H1 (cell line): Measurements from ENCODE around the gene HARS1. TPM values are rescaled to one million over a fixed set of nuclear protein-coding genes. Genes with fewer than 3 reads are reported as not detected.

Source experiments
- CTCF ChIA-PET: fragments of 300-600 bp; sonication (Branson Sonifier 250); formaldehyde crosslinking; loops from one replicate; lab custom pipeline; 2021; ENCODE audit not compliant: partially characterized antibody; lab: Charles Lee
- POLR2A ChIA-PET: fragments of 300-600 bp; sonication (Branson Sonifier 250); formaldehyde crosslinking; loops from one replicate; lab custom pipeline; 2021; ENCODE audit warnings: inconsistent platforms; ENCODE audit not compliant: partially characterized antibody; lab: Charles Lee
- DNase-seq, 2 experiments: peaks; one replicate each; pipeline versions ENCODE4 v3.0.0 to v3.0.0-alpha.2; 2010 to 2022; ENCODE audit warnings: low spot score in 2 of 2, low read depth in 1 of 2, mixed read lengths in 1 of 2
- FAIRE-seq: peaks from 2 replicates; lab custom pipeline; 2011; peaks lifted over from hg19 to GRCh38; lab: Jason Lieb, UNC
- H2AFZ ChIP-seq: 2 replicates; pipeline ENCODE4 v1.8.1; 2012; ENCODE audit warnings: low read length, inconsistent platforms
- H2AK5ac ChIP-seq: 2 replicates; pipeline ENCODE4 v1.6.1; 2013; ENCODE audit warnings: low read depth, low read length
- H2BK120ac ChIP-seq: replicated peaks from 2 replicates; pipeline ENCODE3; 2013; ENCODE audit warnings: low read depth, low read length, inconsistent platforms
- H2BK12ac ChIP-seq: 2 replicates; pipeline ENCODE4 v1.6.1; 2013; ENCODE audit warnings: low read depth, low read length
- H2BK15ac ChIP-seq: 2 replicates; pipeline ENCODE4 v1.6.1; 2013; ENCODE audit warnings: low read length
- H2BK20ac ChIP-seq: 2 replicates; pipeline ENCODE4 v1.6.1; 2013; ENCODE audit warnings: low read length
- H2BK5ac ChIP-seq: 2 replicates; pipeline ENCODE4 v1.6.1; 2013; ENCODE audit warnings: low read depth, low read length
- H3K14ac ChIP-seq: 2 replicates; pipeline ENCODE4 v1.6.1; 2013; ENCODE audit warnings: inconsistent platforms; ENCODE audit not compliant: insufficient read length
- H3K18ac ChIP-seq: 2 replicates; pipeline ENCODE4 v1.6.1; 2013; ENCODE audit warnings: low read length; ENCODE audit errors: extremely low read depth
- H3K23ac ChIP-seq: 2 replicates; pipeline ENCODE4 v1.6.1; 2013; ENCODE audit warnings: inconsistent platforms; ENCODE audit not compliant: insufficient read length
- H3K23me2 ChIP-seq: 2 replicates; pipeline ENCODE4 v1.6.1; 2013; ENCODE audit warnings: low read depth, low read length
- H3K27ac ChIP-seq: 2 replicates; pipeline ENCODE4 v1.6.1; 2011; ENCODE audit warnings: low read depth, low read length, inconsistent platforms
- H3K27me3 ChIP-seq, 4 experiments: replicated peaks in 1 of 4; 1 replicate in 1 of 4; 2 replicates in 3 of 4; pipeline versions ENCODE4 v1.6.1 to v1.8.1; 2011 to 2013; ENCODE audit warnings: low read length in 3 of 4, mild to moderate bottlenecking in 3 of 4, inconsistent platforms in 2 of 4, mixed read lengths in 2 of 4, moderate library complexity in 1 of 4; ENCODE audit not compliant: control insufficient read depth in 3 of 4, insufficient read depth in 3 of 4; ENCODE audit errors: extremely low read depth in 1 of 4
- H3K36me3 ChIP-seq, 4 experiments: 2 replicates each; pipeline versions ENCODE4 v1.6.1 to v1.8.1; 2011 to 2013; ENCODE audit warnings: mild to moderate bottlenecking in 4 of 4, low read length in 3 of 4, moderate library complexity in 2 of 4, control low read depth in 1 of 4, inconsistent platforms in 1 of 4; ENCODE audit not compliant: insufficient read depth in 4 of 4, control insufficient read depth in 2 of 4
- H3K4ac ChIP-seq: replicated peaks from 2 replicates; pipeline ENCODE3; 2013; ENCODE audit warnings: low read length, low read depth, mixed read lengths, inconsistent platforms; ENCODE audit not compliant: insufficient read length
- H3K4me1 ChIP-seq, 4 experiments: replicated peaks in 1 of 4; 1 replicate in 1 of 4; 2 replicates in 3 of 4; pipeline versions ENCODE4 v1.6.1 to v1.8.1; 2011 to 2013; ENCODE audit warnings: low read length in 3 of 4, inconsistent platforms in 2 of 4, mixed read lengths in 1 of 4; ENCODE audit not compliant: insufficient read depth in 4 of 4, control insufficient read depth in 3 of 4
- H3K4me2 ChIP-seq, 2 experiments: 2 replicates each; pipeline versions ENCODE4 v1.6.1 to v1.8.1; 2011 to 2013; ENCODE audit warnings: low read depth in 2 of 2, low read length in 2 of 2, control low read depth in 1 of 2, inconsistent platforms in 1 of 2, mild to moderate bottlenecking in 1 of 2; ENCODE audit not compliant: insufficient read depth in 1 of 2
- H3K4me3 ChIP-seq, 4 experiments: fragments of 200-600, 300-600 bp in 1 of 4; sonication (generic), shearing (Covaris generic), sonication (Bioruptor Twin) in 1 of 4; 2 replicates each; pipeline versions ENCODE4 v1.5.1 to v1.8.1; 2011 to 2016; ENCODE audit warnings: low read length in 4 of 4, low read depth in 3 of 4, control low read depth in 2 of 4, inconsistent platforms in 2 of 4, mild to moderate bottlenecking in 2 of 4, mixed read lengths in 1 of 4, moderate library complexity in 1 of 4; ENCODE audit not compliant: insufficient read depth in 2 of 4; ENCODE audit errors: extremely low read depth in 1 of 4
- H3K56ac ChIP-seq: replicated peaks from 2 replicates; pipeline ENCODE3; 2013; ENCODE audit warnings: low read depth, mild to moderate bottlenecking, mixed read lengths, low read length, inconsistent platforms; ENCODE audit not compliant: insufficient read length
- H3K79me1 ChIP-seq: 2 replicates; pipeline ENCODE4 v1.6.1; 2013; ENCODE audit warnings: low read depth, low read length, control low read depth
- H3K79me2 ChIP-seq, 2 experiments: 2 replicates each; pipeline versions ENCODE4 v1.6.1 to v1.8.1; 2012 to 2013; ENCODE audit warnings: low read length in 2 of 2, mild to moderate bottlenecking in 2 of 2, inconsistent platforms in 1 of 2; ENCODE audit not compliant: insufficient read depth in 2 of 2, control insufficient read depth in 1 of 2
- H3K9ac ChIP-seq, 4 experiments: replicated peaks in 1 of 4; 1 replicate in 1 of 4; 2 replicates in 3 of 4; pipeline versions ENCODE4 v1.6.1 to v1.8.1; 2011 to 2013; ENCODE audit warnings: low read depth in 3 of 4, low read length in 3 of 4, control low read depth in 2 of 4, mild to moderate bottlenecking in 2 of 4, moderate library complexity in 2 of 4, inconsistent platforms in 1 of 4; ENCODE audit errors: extremely low read depth in 1 of 4
- H3K9me3 ChIP-seq, 2 experiments: 2 replicates each; pipeline versions ENCODE4 v1.6.1 to v1.8.1; 2012 to 2013; ENCODE audit warnings: mild to moderate bottlenecking in 2 of 2, moderate library complexity in 2 of 2, control low read depth in 1 of 2, inconsistent platforms in 1 of 2, low read depth in 1 of 2, low read length in 1 of 2, mixed read lengths in 1 of 2; ENCODE audit not compliant: insufficient read depth in 2 of 2
- H4K20me1 ChIP-seq, 2 experiments: replicated peaks in 1 of 2; 2 replicates each; pipeline versions ENCODE3 to v1.8.1; 2011 to 2013; ENCODE audit warnings: inconsistent platforms in 2 of 2, low read length in 2 of 2, mild to moderate bottlenecking in 1 of 2; ENCODE audit not compliant: insufficient read depth in 2 of 2, control insufficient read depth in 1 of 2
- H4K5ac ChIP-seq: 2 replicates; pipeline ENCODE4 v1.6.1; 2013; ENCODE audit warnings: low read length, low read depth, mixed read lengths, inconsistent platforms; ENCODE audit not compliant: insufficient read length
- H4K8ac ChIP-seq: 2 replicates; pipeline ENCODE4 v1.8.0; 2013; ENCODE audit warnings: mild to moderate bottlenecking, moderate library complexity, low read length, inconsistent platforms; ENCODE audit not compliant: insufficient read depth; ENCODE audit errors: extremely low read depth
- H4K91ac ChIP-seq: replicated peaks from 2 replicates; pipeline ENCODE3; 2013; ENCODE audit warnings: low read length, mixed read lengths, inconsistent platforms; ENCODE audit not compliant: insufficient read length
- CTCF ChIP-seq, 3 experiments: IDR thresholded peaks; 1 replicate in 2 of 3; 2 replicates in 1 of 3; pipeline versions ENCODE4 v1.5.1 to v1.6.1; 2011; ENCODE audit warnings: low read length in 3 of 3, mild to moderate bottlenecking in 3 of 3, inconsistent platforms in 2 of 3, low read depth in 1 of 3, moderate library complexity in 1 of 3; ENCODE audit not compliant: insufficient read depth in 1 of 3; ENCODE audit errors: control extremely low read depth in 1 of 3
- EGR1 ChIP-seq: IDR thresholded peaks from 2 replicates; pipeline ENCODE4 v1.6.1; 2011; ENCODE audit warnings: low read depth, low read length, borderline replicate concordance
- GTF2F1 ChIP-seq: IDR thresholded peaks from 2 replicates; pipeline ENCODE4 v1.6.1; 2012; ENCODE audit warnings: low read depth, low read length, improper control_type of control experiment, borderline replicate concordance
- NANOG ChIP-seq: IDR thresholded peaks from 2 replicates; pipeline ENCODE4 v1.6.1; 2011; ENCODE audit warnings: low read length, low read depth, mild to moderate bottlenecking, inconsistent platforms; ENCODE audit not compliant: insufficient read depth, poor library complexity, severe bottlenecking
- POU5F1 ChIP-seq: IDR thresholded peaks from 2 replicates; pipeline ENCODE4 v1.6.1; 2011; ENCODE audit warnings: low read depth, mild to moderate bottlenecking, low read length, moderate library complexity
- RNF2 ChIP-seq: fragments of 200-900, 300-1000 bp; sonication (generic); IDR thresholded peaks from 2 replicates; pipeline ENCODE4 v1.7.1; 2016; ENCODE audit warnings: borderline replicate concordance, low read depth, mild to moderate bottlenecking, antibody characterized with exemption, low read length; ENCODE audit not compliant: poor library complexity, severe bottlenecking; ENCODE audit errors: missing control alignments
- SAP30 ChIP-seq: fragments of 300-600 bp; sonication (generic); IDR thresholded peaks from 2 replicates; pipeline ENCODE4 v1.7.1; 2012; ENCODE audit warnings: low read length, moderate library complexity, mild to moderate bottlenecking, inconsistent platforms; ENCODE audit not compliant: insufficient read depth, insufficient replicate concordance
- SIN3A ChIP-seq, 2 experiments: IDR thresholded peaks in 1 of 2; conservative IDR thresholded peaks in 1 of 2; 2 replicates each; pipeline ENCODE4 v1.6.1; 2011 to 2012; ENCODE audit warnings: low read length in 2 of 2, improper control_type of control experiment in 1 of 2, low read depth in 1 of 2, mild to moderate bottlenecking in 1 of 2
- SP4 ChIP-seq: IDR thresholded peaks from 2 replicates; pipeline ENCODE4 v1.6.1; 2012; ENCODE audit warnings: low read length, inconsistent platforms
- SUZ12 ChIP-seq: fragments of 200-600 bp; sonication (generic); IDR thresholded peaks from 2 replicates; pipeline ENCODE4 v1.6.1; 2012; ENCODE audit warnings: mild to moderate bottlenecking, inconsistent platforms, low read length, moderate library complexity, mixed read lengths
- TCF12 ChIP-seq: IDR thresholded peaks from 2 replicates; pipeline ENCODE4 v1.6.1; 2011; ENCODE audit warnings: low read depth, mild to moderate bottlenecking, low read length
- WGBS, 2 experiments: shearing (Covaris generic) in 1 of 2; methylation state at CpG; one replicate each; pipeline versions ENCODE4 v1.1.6 to v1.1.7; 2013 to 2015; ENCODE audit warnings: low lambda C conversion rate in 2 of 2, mixed read lengths in 2 of 2, inconsistent platforms in 1 of 2, low coverage in 1 of 2, missing lambda C conversion rate in 1 of 2; ENCODE audit not compliant: insufficient replicate concordance in 2 of 2, insufficient coverage in 1 of 2, insufficient read length in 1 of 2; ENCODE audit errors: extremely low coverage in 1 of 2, missing lambda C conversion rate in 1 of 2; 5-methylcytosine and 5-hydroxymethylcytosine counted together
- polyA plus RNA-seq, 7 experiments: library from polyadenylated mRNA; depleted of rRNA in 3 of 7; stranded (reverse) in 5 of 7; unstranded in 2 of 7; fragments of >200 nt in 5 of 7; fragments of 200-250 nt in 2 of 7; gene quantifications; 1 replicate in 5 of 7; 2 replicates in 1 of 7; 4 replicates in 1 of 7; pipeline versions ENCODE4 v1.2.1 to v1.2.3, GENCODE V29; 2011 to 2013; ENCODE audit warnings: missing spikeins in 2 of 7, mixed read lengths in 2 of 7
- total RNA-seq: library from RNA; stranded (reverse); fragmentation: NEBNext Ultra II Directional; extraction: Animal tissue kit (Norgen Biotek cat#: 25700); gene quantifications from 2 replicates; pipeline ENCODE4 v1.2.1, GENCODE V29; 2021

The HARS1 gene
- total and polyA plus RNA-seq, 2 of the 8 experiments (the other 6 are each of a cell fraction or from before 2014, with no cell fraction given), result 27.8 to 56.8 TPM

GRCh38 chr5:140631036-140631417, 60.1 kb downstream of the HARS1 start:
- ChIA-PET POLR2A (interaction anchor here (0.5 to 1.0 kb wide), 2 partner anchors 14 to 16 kb away, joined by 3 to 4 read pairs; partner anchors contain the start of genes IK and NDUFA2), CTCF (no interaction called here)
- no peak overlapping the region for H3K4me2 ChIP-seq
- H2BK20ac ChIP-seq, result no peak overlapping the region
- H2BK15ac ChIP-seq, result no peak overlapping the region
- no peak overlapping the region for H2BK12ac ChIP-seq
- no peaks in the 10 kb centered on the region for H3K4me1 ChIP-seq
- H3K27ac ChIP-seq, result no peak overlapping the region
- no peaks in the 10 kb centered on the region for H3K36me3 ChIP-seq
- no peak for FAIRE-seq
- H3K23ac ChIP-seq, result no peak overlapping the region
- no peak overlapping the region for H4K5ac ChIP-seq
- H3K18ac ChIP-seq, result no peak overlapping the region
- no peak overlapping the region for H3K56ac ChIP-seq
- H3K23me2 ChIP-seq, result no peaks in the 10 kb centered on the region
- 85% methylated on average over 4 of the region's 4 CpGs; no CpG with 5 or more reads in 1 of the 2 experiments for WGBS, 2 experiments
- H3K27me3 ChIP-seq, result no peaks in the 10 kb centered on the region
- no peak overlapping the region for H3K9ac ChIP-seq
- H2AFZ ChIP-seq, result no peak overlapping the region
- H3K14ac ChIP-seq, result no peak overlapping the region
- no peaks in the 10 kb centered on the region for H3K79me2 ChIP-seq
- H2BK120ac ChIP-seq, result no peak overlapping the region
- DNase-seq, result no peak
- no peak overlapping the region for H2BK5ac ChIP-seq
- no peak overlapping the region for H4K91ac ChIP-seq
- no peak overlapping the region for H2AK5ac ChIP-seq
- H3K4ac ChIP-seq, result no peak overlapping the region
- peaks cover 29 to 30% of the 10 kb centered on the region in 2 experiments; a peak in 3 of 4 replicates for H3K9me3 ChIP-seq
- no peaks in the 10 kb centered on the region for H3K79me1 ChIP-seq
- no peak overlapping the region for H4K8ac ChIP-seq
- no peak overlapping the region for H3K4me3 ChIP-seq
- H4K20me1 ChIP-seq, result no peaks in the 10 kb centered on the region
- TF ChIP-seq SAP30 (no peak), SUZ12 (no peak), NANOG (no peak), EGR1 (no peak), SIN3A (conservative IDR thresholded peaks at IDR 0.05 in 1 of 2, IDR thresholded peaks at IDR 0.05 in 1 of 2; ENCODE audit: low read depth in 1 of 2, low read length in 2 of 2) (no peak), RNF2 (no peak), CTCF (IDR thresholded peaks at IDR 0.05; ENCODE audit: control extremely low read depth in 1 of 3, insufficient read depth in 1 of 3, low read depth in 1 of 3, low read length in 3 of 3) (no peak), POU5F1 (no peak), GTF2F1 (no peak), SP4 (no peak), TCF12 (no peak)
